K562 (cell line): ENCODE data around the gene PDK1. TPM values are rescaled to one million over a fixed set of nuclear protein-coding genes. Genes with fewer than 3 reads are reported as not detected.

ENCODE experiments used
- polyA plus RNA-seq, 8 experiments: library from polyadenylated mRNA; depleted of rRNA in 4 of 8; stranded (reverse) in 5 of 8; unstranded in 3 of 8; fragments of >200 nt; fragmentation: Nextera tagmentation in 2 of 8; fragmentation: Illumina TruSeq in 1 of 8; extraction: Ambion mirVana in 2 of 8; extraction: Trizol in 1 of 8; gene quantifications; 2 replicates each; pipeline versions ENCODE4 v1.2.1 to v1.2.3, GENCODE V29; 2011 to 2014; ENCODE audit warnings: inconsistent platforms in 1 of 8, missing spikeins in 1 of 8
- total RNA-seq, 7 experiments: library from RNA; depleted of rRNA in 6 of 7; stranded (reverse); fragments of >200 nt in 6 of 7; fragmentation: Illumina TruSeq in 2 of 7; extraction: Trizol in 2 of 7; gene quantifications; 2 replicates each; pipeline versions ENCODE4 v1.2.1 to v1.2.3, GENCODE V29; 2011 to 2021; ENCODE audit warnings: low replicate concordance in 1 of 7
- TF ChIP-seq, protein P1 (sequence below): fragments of 200-600 bp; sonication (generic); IDR thresholded peaks from one replicate; pipeline ENCODE4 v1.6.1; 2012; ENCODE audit warnings: mild to moderate bottlenecking, low read depth, low read length, inconsistent platforms

The PDK1 gene
- total and polyA plus RNA-seq, 9 of the 15 experiments (the other 6 are each of a cell fraction or from before 2014, with no cell fraction given) = 3.5 to 176 (median 13.9) TPM

DNA sequence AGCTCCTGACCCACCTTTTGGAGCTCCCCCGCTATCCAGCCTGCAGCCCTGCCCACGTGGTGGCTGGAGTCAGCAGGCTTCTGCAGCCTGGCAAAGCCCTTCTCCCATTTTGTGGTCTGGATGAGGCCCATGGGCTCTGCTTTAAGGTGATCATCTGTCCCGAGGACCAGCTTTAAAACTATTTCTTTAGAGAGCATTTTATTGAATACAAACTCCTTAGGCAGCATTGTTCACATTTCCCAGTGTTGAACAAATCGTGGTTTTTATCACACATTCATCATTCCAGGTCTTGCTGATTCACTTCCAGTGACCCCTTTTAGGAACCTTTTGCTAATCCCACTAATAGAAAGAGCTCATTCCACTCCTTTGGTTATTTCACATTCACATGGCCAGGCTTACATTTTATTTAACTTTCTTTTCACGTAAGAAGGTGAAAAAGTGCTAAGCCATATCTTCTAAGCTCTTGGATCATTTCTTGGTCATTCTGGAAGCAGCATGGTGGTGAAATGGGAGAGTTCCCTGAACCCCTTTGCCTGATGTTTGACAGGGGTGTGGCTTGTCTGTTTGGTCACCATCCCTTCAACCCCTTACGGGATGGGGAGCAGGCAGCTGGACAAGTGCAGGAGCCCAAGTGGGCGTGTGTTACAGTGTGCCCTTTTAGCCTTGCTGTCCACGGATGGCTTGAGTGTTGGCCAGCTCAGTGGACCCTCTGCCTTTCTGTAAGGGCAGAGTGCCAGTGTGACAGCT lies 99.4 kb downstream of the PDK1 start (continued):
- TF ChIP-seq, protein P1, sequence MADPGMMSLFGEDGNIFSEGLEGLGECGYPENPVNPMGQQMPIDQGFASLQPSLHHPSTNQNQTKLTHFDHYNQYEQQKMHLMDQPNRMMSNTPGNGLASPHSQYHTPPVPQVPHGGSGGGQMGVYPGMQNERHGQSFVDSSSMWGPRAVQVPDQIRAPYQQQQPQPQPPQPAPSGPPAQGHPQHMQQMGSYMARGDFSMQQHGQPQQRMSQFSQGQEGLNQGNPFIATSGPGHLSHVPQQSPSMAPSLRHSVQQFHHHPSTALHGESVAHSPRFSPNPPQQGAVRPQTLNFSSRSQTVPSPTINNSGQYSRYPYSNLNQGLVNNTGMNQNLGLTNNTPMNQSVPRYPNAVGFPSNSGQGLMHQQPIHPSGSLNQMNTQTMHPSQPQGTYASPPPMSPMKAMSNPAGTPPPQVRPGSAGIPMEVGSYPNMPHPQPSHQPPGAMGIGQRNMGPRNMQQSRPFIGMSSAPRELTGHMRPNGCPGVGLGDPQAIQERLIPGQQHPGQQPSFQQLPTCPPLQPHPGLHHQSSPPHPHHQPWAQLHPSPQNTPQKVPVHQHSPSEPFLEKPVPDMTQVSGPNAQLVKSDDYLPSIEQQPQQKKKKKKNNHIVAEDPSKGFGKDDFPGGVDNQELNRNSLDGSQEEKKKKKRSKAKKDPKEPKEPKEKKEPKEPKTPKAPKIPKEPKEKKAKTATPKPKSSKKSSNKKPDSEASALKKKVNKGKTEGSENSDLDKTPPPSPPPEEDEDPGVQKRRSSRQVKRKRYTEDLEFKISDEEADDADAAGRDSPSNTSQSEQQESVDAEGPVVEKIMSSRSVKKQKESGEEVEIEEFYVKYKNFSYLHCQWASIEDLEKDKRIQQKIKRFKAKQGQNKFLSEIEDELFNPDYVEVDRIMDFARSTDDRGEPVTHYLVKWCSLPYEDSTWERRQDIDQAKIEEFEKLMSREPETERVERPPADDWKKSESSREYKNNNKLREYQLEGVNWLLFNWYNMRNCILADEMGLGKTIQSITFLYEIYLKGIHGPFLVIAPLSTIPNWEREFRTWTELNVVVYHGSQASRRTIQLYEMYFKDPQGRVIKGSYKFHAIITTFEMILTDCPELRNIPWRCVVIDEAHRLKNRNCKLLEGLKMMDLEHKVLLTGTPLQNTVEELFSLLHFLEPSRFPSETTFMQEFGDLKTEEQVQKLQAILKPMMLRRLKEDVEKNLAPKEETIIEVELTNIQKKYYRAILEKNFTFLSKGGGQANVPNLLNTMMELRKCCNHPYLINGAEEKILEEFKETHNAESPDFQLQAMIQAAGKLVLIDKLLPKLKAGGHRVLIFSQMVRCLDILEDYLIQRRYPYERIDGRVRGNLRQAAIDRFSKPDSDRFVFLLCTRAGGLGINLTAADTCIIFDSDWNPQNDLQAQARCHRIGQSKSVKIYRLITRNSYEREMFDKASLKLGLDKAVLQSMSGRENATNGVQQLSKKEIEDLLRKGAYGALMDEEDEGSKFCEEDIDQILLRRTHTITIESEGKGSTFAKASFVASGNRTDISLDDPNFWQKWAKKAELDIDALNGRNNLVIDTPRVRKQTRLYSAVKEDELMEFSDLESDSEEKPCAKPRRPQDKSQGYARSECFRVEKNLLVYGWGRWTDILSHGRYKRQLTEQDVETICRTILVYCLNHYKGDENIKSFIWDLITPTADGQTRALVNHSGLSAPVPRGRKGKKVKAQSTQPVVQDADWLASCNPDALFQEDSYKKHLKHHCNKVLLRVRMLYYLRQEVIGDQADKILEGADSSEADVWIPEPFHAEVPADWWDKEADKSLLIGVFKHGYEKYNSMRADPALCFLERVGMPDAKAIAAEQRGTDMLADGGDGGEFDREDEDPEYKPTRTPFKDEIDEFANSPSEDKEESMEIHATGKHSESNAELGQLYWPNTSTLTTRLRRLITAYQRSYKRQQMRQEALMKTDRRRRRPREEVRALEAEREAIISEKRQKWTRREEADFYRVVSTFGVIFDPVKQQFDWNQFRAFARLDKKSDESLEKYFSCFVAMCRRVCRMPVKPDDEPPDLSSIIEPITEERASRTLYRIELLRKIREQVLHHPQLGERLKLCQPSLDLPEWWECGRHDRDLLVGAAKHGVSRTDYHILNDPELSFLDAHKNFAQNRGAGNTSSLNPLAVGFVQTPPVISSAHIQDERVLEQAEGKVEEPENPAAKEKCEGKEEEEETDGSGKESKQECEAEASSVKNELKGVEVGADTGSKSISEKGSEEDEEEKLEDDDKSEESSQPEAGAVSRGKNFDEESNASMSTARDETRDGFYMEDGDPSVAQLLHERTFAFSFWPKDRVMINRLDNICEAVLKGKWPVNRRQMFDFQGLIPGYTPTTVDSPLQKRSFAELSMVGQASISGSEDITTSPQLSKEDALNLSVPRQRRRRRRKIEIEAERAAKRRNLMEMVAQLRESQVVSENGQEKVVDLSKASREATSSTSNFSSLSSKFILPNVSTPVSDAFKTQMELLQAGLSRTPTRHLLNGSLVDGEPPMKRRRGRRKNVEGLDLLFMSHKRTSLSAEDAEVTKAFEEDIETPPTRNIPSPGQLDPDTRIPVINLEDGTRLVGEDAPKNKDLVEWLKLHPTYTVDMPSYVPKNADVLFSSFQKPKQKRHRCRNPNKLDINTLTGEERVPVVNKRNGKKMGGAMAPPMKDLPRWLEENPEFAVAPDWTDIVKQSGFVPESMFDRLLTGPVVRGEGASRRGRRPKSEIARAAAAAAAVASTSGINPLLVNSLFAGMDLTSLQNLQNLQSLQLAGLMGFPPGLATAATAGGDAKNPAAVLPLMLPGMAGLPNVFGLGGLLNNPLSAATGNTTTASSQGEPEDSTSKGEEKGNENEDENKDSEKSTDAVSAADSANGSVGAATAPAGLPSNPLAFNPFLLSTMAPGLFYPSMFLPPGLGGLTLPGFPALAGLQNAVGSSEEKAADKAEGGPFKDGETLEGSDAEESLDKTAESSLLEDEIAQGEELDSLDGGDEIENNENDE = no peak
